NOMO-1 treated with DMSO at 0.1 percent for 48 hours (cell line): ENCODE measurements around the gene ANKRD39.
"Not testable (repeated sequence)": the region's sequence is repeated elsewhere in the genome, so short reads cannot be mapped to it uniquely, and the experiment has no call there.

Experiments used
- DNase-seq: peaks from one replicate; lab custom pipeline; 2025; ENCODE audit not compliant: unreplicated experiment; lab: John Stamatoyannopoulos, UW

ANKRD39 gene

GRCh38 chr2:96857667-96858372 lies at the start of gene ANKRD39:
ANKRD39 (minus strand) TSS chr2:96858016; CDS start chr2:96857987, 29 bp downstream.
- peak; percentile 97 for DNase-seq

- DNase-seq: no peak
Observed at GRCh38 chr2:96906729-96907114, 48.9 kb upstream of the ANKRD39 start.

GRCh38 chr2:96903815-96904214 lies 46.0 kb upstream of the ANKRD39 start:
- no peak for DNase-seq

- DNase-seq: no peak
Observed at GRCh38 chr2:96903318-96903717, 45.5 kb upstream of the ANKRD39 start.

- no peak for DNase-seq
Observed at GRCh38 chr2:96900237-96900636, 42.4 kb upstream of the ANKRD39 start.

- DNase-seq: no peak
Observed at GRCh38 chr2:96899413-96899741, 41.6 kb upstream of the ANKRD39 start.

- DNase-seq: no peak
Observed at GRCh38 chr2:96898641-96899412, 41.0 kb upstream of the ANKRD39 start.

GRCh38 chr2:96898135-96898505 lies 40.3 kb upstream of the ANKRD39 start:
- no peak for DNase-seq

- DNase-seq: no peak
Observed at GRCh38 chr2:96897491-96898134, 39.8 kb upstream of the ANKRD39 start.

GRCh38 chr2:96895746-96896651 lies 38.2 kb upstream of the ANKRD39 start:
- no peak for DNase-seq

- DNase-seq: no peak
Observed at GRCh38 chr2:96895032-96895745, 37.4 kb upstream of the ANKRD39 start.

GRCh38 chr2:96894151-96894531 lies 36.3 kb upstream of the ANKRD39 start:
- DNase-seq: no peak

GRCh38 chr2:96893289-96894150 lies 35.7 kb upstream of the ANKRD39 start:
- DNase-seq: no peak

- DNase-seq: no peak
Observed at GRCh38 chr2:96891591-96892333, 33.9 kb upstream of the ANKRD39 start.

- DNase-seq: no peak
Observed at GRCh38 chr2:96890726-96891385, 33.0 kb upstream of the ANKRD39 start.

GRCh38 chr2:96890252-96890651 lies 32.4 kb upstream of the ANKRD39 start:
- no peak for DNase-seq

- DNase-seq: not testable (repeated sequence)
Observed at GRCh38 chr2:96889502-96889901, 31.7 kb upstream of the ANKRD39 start.
